ENCODE measurements around the gene PLB1. TPM values are rescaled to one million over a fixed set of nuclear protein-coding genes. Genes with fewer than 3 reads are reported as not detected.

Gene PLB1
- total and polyA plus RNA-seq, 9 donors: 1.4 to 4.3 (median 2.0) TPM

- H3K4me3 ChIP-seq (ENCODE audit: low read length): no peak overlapping the region
These were observed 128.6 kb downstream of the PLB1 start for GRCh38 chr2:28624436-28624792.

GRCh38 chr2:28624793-28625701 lies 129.2 kb downstream of the PLB1 start:
- Histone ChIP-seq H3K4me3 (ENCODE audit: low read length) (no peak overlapping the region), H3K9me3 (replicated peaks; ENCODE audit: control insufficient read depth, low read depth, low read length) (no peaks in the 10 kb centered on the region), H3K27me3 (ENCODE audit: control insufficient read depth, insufficient read depth, low read length) (no peaks in the 10 kb centered on the region), H3K36me3 (ENCODE audit: control insufficient read depth, insufficient read depth, low read length) (no peaks in the 10 kb centered on the region), H3K4me1 (ENCODE audit: control insufficient read depth, insufficient read depth, low read length) (peaks cover 57% of the 10 kb centered on the region), H3K27ac (ENCODE audit: low read length) (peak overlapping the region; percentile 84)
- 56% methylated on average over 11 of the region's 19 CpGs for WGBS (ENCODE audit: insufficient coverage)
- DNase-seq: peak; percentile 74

More at GRCh38 chr2:28624436-28624792, 128.6 kb downstream of the PLB1 start:
- Histone ChIP-seq H3K36me3 (ENCODE audit: control insufficient read depth, insufficient read depth, low read length) (no peaks in the 10 kb centered on the region), H3K27me3 (ENCODE audit: control insufficient read depth, insufficient read depth, low read length) (no peaks in the 10 kb centered on the region), H3K4me1 (ENCODE audit: control insufficient read depth, insufficient read depth, low read length) (peaks cover 53% of the 10 kb centered on the region), H3K27ac (ENCODE audit: low read length) (no peak overlapping the region), H3K9me3 (replicated peaks; ENCODE audit: control insufficient read depth, low read depth, low read length) (no peaks in the 10 kb centered on the region)
- DNase-seq: no peak
- WGBS (ENCODE audit: insufficient coverage): 43% methylated on average over 1 of the region's 2 CpGs

- H3K9me3 ChIP-seq (replicated peaks; ENCODE audit: control insufficient read depth, low read depth, low read length): no peaks in the 10 kb centered on the region
- no peak for DNase-seq
- H3K4me3 ChIP-seq (ENCODE audit: low read length): no peak overlapping the region
- H3K27ac ChIP-seq (ENCODE audit: low read length): peak overlapping the region; percentile 78
- no peaks in the 10 kb centered on the region for H3K36me3 ChIP-seq (ENCODE audit: control insufficient read depth, insufficient read depth, low read length)
- no peaks in the 10 kb centered on the region for H3K27me3 ChIP-seq (ENCODE audit: control insufficient read depth, insufficient read depth, low read length)
- H3K4me1 ChIP-seq (ENCODE audit: control insufficient read depth, insufficient read depth, low read length): peaks cover 53% of the 10 kb centered on the region
- WGBS (ENCODE audit: insufficient coverage): 83% methylated on average over 3 of the region's 5 CpGs
These were observed 130.5 kb downstream of the PLB1 start for GRCh38 chr2:28626376-28626775.

GRCh38 chr2:28626891-28627421 lies 131.1 kb downstream of the PLB1 start:
- Histone ChIP-seq H3K27ac (ENCODE audit: low read length) (peak overlapping the region; percentile 78), H3K4me3 (ENCODE audit: low read length) (no peak overlapping the region), H3K27me3 (ENCODE audit: control insufficient read depth, insufficient read depth, low read length) (no peaks in the 10 kb centered on the region), H3K36me3 (ENCODE audit: control insufficient read depth, insufficient read depth, low read length) (no peaks in the 10 kb centered on the region), H3K9me3 (replicated peaks; ENCODE audit: control insufficient read depth, low read depth, low read length) (no peaks in the 10 kb centered on the region), H3K4me1 (ENCODE audit: control insufficient read depth, insufficient read depth, low read length) (peaks cover 51% of the 10 kb centered on the region)
- WGBS (ENCODE audit: insufficient coverage): 88% methylated on average over 5 of the region's 7 CpGs
- DNase-seq: peak; percentile 57

- no peak overlapping the region for H3K4me3 ChIP-seq (ENCODE audit: low read length)
- WGBS (ENCODE audit: insufficient coverage): 72% methylated on average over 4 of the region's 5 CpGs
These were observed 132.0 kb downstream of the PLB1 start for GRCh38 chr2:28627722-28628480.

GRCh38 chr2:28628506-28628905 lies 132.6 kb downstream of the PLB1 start:
- Histone ChIP-seq H3K4me3 (ENCODE audit: low read length) (no peak overlapping the region), H3K4me1 (ENCODE audit: control insufficient read depth, insufficient read depth, low read length) (peaks cover 49% of the 10 kb centered on the region), H3K27ac (ENCODE audit: low read length) (no peak overlapping the region)

More at GRCh38 chr2:28627722-28628480, 132.0 kb downstream of the PLB1 start:
- no peaks in the 10 kb centered on the region for H3K9me3 ChIP-seq (replicated peaks; ENCODE audit: control insufficient read depth, low read depth, low read length)
- no peaks in the 10 kb centered on the region for H3K36me3 ChIP-seq (ENCODE audit: control insufficient read depth, insufficient read depth, low read length)
- peak overlapping the region; percentile 78 for H3K27ac ChIP-seq (ENCODE audit: low read length)
- no peaks in the 10 kb centered on the region for H3K27me3 ChIP-seq (ENCODE audit: control insufficient read depth, insufficient read depth, low read length)
- peak; percentile 33 for DNase-seq
- H3K4me1 ChIP-seq (ENCODE audit: control insufficient read depth, insufficient read depth, low read length): peaks cover 49% of the 10 kb centered on the region

GRCh38 chr2:28628987-28629386 lies 133.1 kb downstream of the PLB1 start:
- no peaks in the 10 kb centered on the region for H3K36me3 ChIP-seq (ENCODE audit: control insufficient read depth, insufficient read depth, low read length)
- H3K4me1 ChIP-seq (ENCODE audit: control insufficient read depth, insufficient read depth, low read length): peaks cover 49% of the 10 kb centered on the region
- no peak for DNase-seq
- H3K27ac ChIP-seq (ENCODE audit: low read length): no peak overlapping the region
- no peak overlapping the region for H3K4me3 ChIP-seq (ENCODE audit: low read length)
- no peaks in the 10 kb centered on the region for H3K27me3 ChIP-seq (ENCODE audit: control insufficient read depth, insufficient read depth, low read length)
- WGBS (ENCODE audit: insufficient coverage): 90% methylated on average over 2 of the region's 5 CpGs
- no peaks in the 10 kb centered on the region for H3K9me3 ChIP-seq (replicated peaks; ENCODE audit: control insufficient read depth, low read depth, low read length)

More at GRCh38 chr2:28628506-28628905, 132.6 kb downstream of the PLB1 start:
- no peak for DNase-seq
- WGBS (ENCODE audit: insufficient coverage): 96% methylated on average over 7 of the region's 8 CpGs
- Histone ChIP-seq H3K36me3 (ENCODE audit: control insufficient read depth, insufficient read depth, low read length) (no peaks in the 10 kb centered on the region), H3K9me3 (replicated peaks; ENCODE audit: control insufficient read depth, low read depth, low read length) (no peaks in the 10 kb centered on the region), H3K27me3 (ENCODE audit: control insufficient read depth, insufficient read depth, low read length) (no peaks in the 10 kb centered on the region)

- DNase-seq: peak; percentile 28
- H3K4me3 ChIP-seq (ENCODE audit: low read length): no peak overlapping the region
- 20% methylated on average over 3 of the region's 7 CpGs for WGBS (ENCODE audit: insufficient coverage)
- H3K4me1 ChIP-seq (ENCODE audit: control insufficient read depth, insufficient read depth, low read length): peaks cover 46% of the 10 kb centered on the region
- no peaks in the 10 kb centered on the region for H3K27me3 ChIP-seq (ENCODE audit: control insufficient read depth, insufficient read depth, low read length)
- no peak overlapping the region for H3K27ac ChIP-seq (ENCODE audit: low read length)
- H3K9me3 ChIP-seq (replicated peaks; ENCODE audit: control insufficient read depth, low read depth, low read length): no peaks in the 10 kb centered on the region
- H3K36me3 ChIP-seq (ENCODE audit: control insufficient read depth, insufficient read depth, low read length): no peaks in the 10 kb centered on the region
These were observed 134.1 kb downstream of the PLB1 start for GRCh38 chr2:28629910-28630309.

GRCh38 chr2:28630341-28630740 lies 134.5 kb downstream of the PLB1 start:
- H3K4me1 ChIP-seq (ENCODE audit: control insufficient read depth, insufficient read depth, low read length): peaks cover 44% of the 10 kb centered on the region
- no peaks in the 10 kb centered on the region for H3K9me3 ChIP-seq (replicated peaks; ENCODE audit: control insufficient read depth, low read depth, low read length)
- H3K36me3 ChIP-seq (ENCODE audit: control insufficient read depth, insufficient read depth, low read length): no peaks in the 10 kb centered on the region
- no peak overlapping the region for H3K4me3 ChIP-seq (ENCODE audit: low read length)
- WGBS (ENCODE audit: insufficient coverage): 43% methylated on average over 2 of the region's 3 CpGs
- no peaks in the 10 kb centered on the region for H3K27me3 ChIP-seq (ENCODE audit: control insufficient read depth, insufficient read depth, low read length)
- DNase-seq: no peak
- H3K27ac ChIP-seq (ENCODE audit: low read length): no peak overlapping the region
